ENCODE measurements around the gene STK35. TPM values are rescaled to one million over a fixed set of nuclear protein-coding genes. Genes with fewer than 3 reads are reported as not detected.

The STK35 gene
- total RNA-seq, 1 experiment from 2014 or later: 38.4 TPM

GRCh38 chr20:2065099-2065498 is 36.5 kb upstream of the STK35 start:
- ChIA-PET CTCF (no interaction called here), POLR2A (ENCODE audit: unreplicated experiment) (no interaction called here)
- Histone ChIP-seq H3K4me3 (ENCODE audit: low read length) (no peak overlapping the region), H3K36me3 (ENCODE audit: low read depth, low read length) (no peaks in the 10 kb centered on the region), H3K9me2 (replicated peaks; ENCODE audit: low read length) (no peaks in the 10 kb centered on the region), H3K79me2 (ENCODE audit: low read length) (no peaks in the 10 kb centered on the region), H3K9ac (ENCODE audit: low read length) (no peak overlapping the region), H4K20me1 (ENCODE audit: low read length) (no peaks in the 10 kb centered on the region), H3K27me3 (ENCODE audit: low read length) (peaks cover 74% of the 10 kb centered on the region), H3K27ac (ENCODE audit: low read length) (no peak overlapping the region), H3K4me2 (ENCODE audit: low read length) (no peak overlapping the region), H2AFZ (ENCODE audit: low read length) (no peak overlapping the region), H3K9me3 (ENCODE audit: low read length) (no peaks in the 10 kb centered on the region), H3F3A (ENCODE audit: low read length, unreplicated experiment) (no peaks in the 10 kb centered on the region), H3K4me1 (ENCODE audit: insufficient read depth, low read length) (no peaks in the 10 kb centered on the region)
- no peak for DNase-seq
- no peak for ATAC-seq
- intact Hi-C loops (cut with micrococcal nuclease): no loop called here
- BruUV-seq (replicated peaks): no TSS peak
- TF ChIP-seq EZH2 (IDR thresholded peaks at IDR 0.05; ENCODE audit: low read length, unreplicated experiment) (no peak), EZH2phosphoT487 (IDR thresholded peaks at IDR 0.05; ENCODE audit: borderline replicate concordance, low read length) (no peak), CTCF (conservative IDR thresholded peaks at IDR 0.05; ENCODE audit: low read depth, low read length) (no peak)

- intact Hi-C loops (cut with micrococcal nuclease): no loop called here
- H3K4me2 ChIP-seq (ENCODE audit: low read length): no peak overlapping the region
- no peaks in the 10 kb centered on the region for H3K9me3 ChIP-seq (ENCODE audit: low read length)
- H3K79me2 ChIP-seq (ENCODE audit: low read length): no peaks in the 10 kb centered on the region
- ATAC-seq: no peak
- TF ChIP-seq CTCF (conservative IDR thresholded peaks at IDR 0.05; ENCODE audit: low read depth, low read length): no peak
- TF ChIP-seq EZH2phosphoT487 (IDR thresholded peaks at IDR 0.05; ENCODE audit: borderline replicate concordance, low read length): no peak
- TF ChIP-seq EZH2 (IDR thresholded peaks at IDR 0.05; ENCODE audit: low read length, unreplicated experiment): no peak
- no TSS peak for BruUV-seq (replicated peaks)
- no peaks in the 10 kb centered on the region for H3K9me2 ChIP-seq (replicated peaks; ENCODE audit: low read length)
- H3K4me1 ChIP-seq (ENCODE audit: insufficient read depth, low read length): no peaks in the 10 kb centered on the region
- POLR2A ChIA-PET (ENCODE audit: unreplicated experiment): no interaction called here
- H3K4me3 ChIP-seq (ENCODE audit: low read length): no peak overlapping the region
- H3K27ac ChIP-seq (ENCODE audit: low read length): no peak overlapping the region
- no peaks in the 10 kb centered on the region for H3F3A ChIP-seq (ENCODE audit: low read length, unreplicated experiment)
- no peaks in the 10 kb centered on the region for H3K36me3 ChIP-seq (ENCODE audit: low read depth, low read length)
- peaks cover 87% of the 10 kb centered on the region for H3K27me3 ChIP-seq (ENCODE audit: low read length)
- H2AFZ ChIP-seq (ENCODE audit: low read length): no peak overlapping the region
- CTCF ChIA-PET: interaction anchor here (0.6 kb wide), 1 partner anchor 10 kb away, joined by 3 read pairs; no protein-coding TSS in a partner anchor
- H4K20me1 ChIP-seq (ENCODE audit: low read length): no peaks in the 10 kb centered on the region
- no peak overlapping the region for H3K9ac ChIP-seq (ENCODE audit: low read length)
- no peak for DNase-seq
Measured at GRCh38 chr20:2066461-2067122, 35.0 kb upstream of the STK35 start.

GRCh38 chr20:2080532-2081224 is 20.9 kb upstream of the STK35 start:
- ATAC-seq: no peak
- Histone ChIP-seq H3F3A (ENCODE audit: low read length, unreplicated experiment) (no peaks in the 10 kb centered on the region), H3K27ac (ENCODE audit: low read length) (no peak overlapping the region), H3K4me1 (ENCODE audit: insufficient read depth, low read length) (no peaks in the 10 kb centered on the region), H3K36me3 (ENCODE audit: low read depth, low read length) (no peaks in the 10 kb centered on the region), H3K79me2 (ENCODE audit: low read length) (no peaks in the 10 kb centered on the region), H3K9me3 (ENCODE audit: low read length) (no peaks in the 10 kb centered on the region), H3K9ac (ENCODE audit: low read length) (no peak overlapping the region), H3K4me3 (ENCODE audit: low read length) (no peak overlapping the region), H4K20me1 (ENCODE audit: low read length) (no peaks in the 10 kb centered on the region), H3K4me2 (ENCODE audit: low read length) (no peak overlapping the region), H2AFZ (ENCODE audit: low read length) (no peak overlapping the region), H3K27me3 (ENCODE audit: low read length) (peaks cover 80% of the 10 kb centered on the region), H3K9me2 (replicated peaks; ENCODE audit: low read length) (no peaks in the 10 kb centered on the region)
- intact Hi-C loops (cut with micrococcal nuclease): no loop called here
- DNase-seq: no peak
- TF ChIP-seq EZH2phosphoT487 (IDR thresholded peaks at IDR 0.05; ENCODE audit: borderline replicate concordance, low read length): no peak
- no peak for TF ChIP-seq EZH2 (IDR thresholded peaks at IDR 0.05; ENCODE audit: low read length, unreplicated experiment)
- no peak for TF ChIP-seq CTCF (conservative IDR thresholded peaks at IDR 0.05; ENCODE audit: low read depth, low read length)
- BruUV-seq (replicated peaks): no TSS peak
- ChIA-PET CTCF (no interaction called here), POLR2A (ENCODE audit: unreplicated experiment) (no interaction called here)
